ENCODE data around the gene DAPK1.

Gene DAPK1

GRCh38 chr9:87569008-87569509 is 71.4 kb downstream of the DAPK1 start:
- DNase-seq (ENCODE audit: low spot score), result no peak

GRCh38 chr9:87569518-87569917 is 71.9 kb downstream of the DAPK1 start:
- no peak for DNase-seq (ENCODE audit: low spot score)

- no peak for DNase-seq (ENCODE audit: low spot score)
Observed at GRCh38 chr9:87570000-87570908, 72.6 kb downstream of the DAPK1 start.

GRCh38 chr9:87572719-87573118 is 75.1 kb downstream of the DAPK1 start:
- DNase-seq (ENCODE audit: low spot score), result no peak

- DNase-seq (ENCODE audit: low spot score), result no peak
Observed at GRCh38 chr9:87573841-87574342, 76.2 kb downstream of the DAPK1 start.

GRCh38 chr9:87577746-87578145 is 80.1 kb downstream of the DAPK1 start:
- no peak for DNase-seq (ENCODE audit: low spot score)

- no peak for DNase-seq (ENCODE audit: low spot score)
Observed at GRCh38 chr9:87578625-87579024, 81.0 kb downstream of the DAPK1 start.

- DNase-seq (ENCODE audit: low spot score), result no peak
Observed at GRCh38 chr9:87579781-87580541, 82.3 kb downstream of the DAPK1 start.

GRCh38 chr9:87580941-87581438 is 83.3 kb downstream of the DAPK1 start:
- no peak for DNase-seq (ENCODE audit: low spot score)

- DNase-seq (ENCODE audit: low spot score), result no peak
Observed at GRCh38 chr9:87581513-87581912, 83.8 kb downstream of the DAPK1 start.

GRCh38 chr9:87581949-87582637 is 84.4 kb downstream of the DAPK1 start:
- no peak for DNase-seq (ENCODE audit: low spot score)

GRCh38 chr9:87584326-87584725 is 86.7 kb downstream of the DAPK1 start:
- DNase-seq (ENCODE audit: low spot score), result no peak

GRCh38 chr9:87585123-87585855 is 87.6 kb downstream of the DAPK1 start:
- DNase-seq (ENCODE audit: low spot score), result no peak

GRCh38 chr9:87586731-87587355 is 89.2 kb downstream of the DAPK1 start:
- DNase-seq (ENCODE audit: low spot score), result no peak

GRCh38 chr9:87587356-87587745 is 89.7 kb downstream of the DAPK1 start:
- no peak for DNase-seq (ENCODE audit: low spot score)

- no peak for DNase-seq (ENCODE audit: low spot score)
Observed at GRCh38 chr9:87587864-87588263, 90.2 kb downstream of the DAPK1 start.

GRCh38 chr9:87588339-87588738 is 90.7 kb downstream of the DAPK1 start:
- DNase-seq (ENCODE audit: low spot score), result no peak

GRCh38 chr9:87590996-87591395 is 93.3 kb downstream of the DAPK1 start:
- DNase-seq (ENCODE audit: low spot score), result no peak

GRCh38 chr9:87592554-87593358 is 95.1 kb downstream of the DAPK1 start:
- no peak for DNase-seq (ENCODE audit: low spot score)

Measured in activated CD4-positive, alpha-beta T cell treated with anti-CD3 and anti-CD28 coated beads, Interleukin-2, Interleukin-4, amounts not matched to agents 100 ng/mL and 50 ng/mL, durations not matched to agents 16 hours and 8 hours (primary cell).